AG04449 (cell line): Measurements from ENCODE around the gene TNS1.

Source experiments
- CTCF ChIA-PET: fragments of 350-600 bp; formaldehyde crosslinking; extraction: SDS; loops from one replicate; lab custom pipeline; 2021; ENCODE audit warnings: antibody characterized with exemption; lab: Yijun Ruan, JAX
- POLR2A ChIA-PET: fragments of 400-600, 350-600 bp; formaldehyde crosslinking; extraction: SDS; loops from one replicate; lab custom pipeline; 2020; ENCODE audit warnings: antibody characterized with exemption, inconsistent platforms; lab: Yijun Ruan, JAX
- DNase-seq: peaks from one replicate; pipeline ENCODE4 v3.0.0-alpha.2; 2010; ENCODE audit warnings: low read depth, low spot score
- H3K4me3 ChIP-seq: 2 replicates; pipeline ENCODE4 v1.5.1; 2011; ENCODE audit warnings: low read depth, mild to moderate bottlenecking, control low read depth, low read length
- CTCF ChIP-seq: IDR thresholded peaks from one replicate; pipeline ENCODE4 v1.5.1; 2011; ENCODE audit warnings: mild to moderate bottlenecking, moderate library complexity, low read length, control low read depth, inconsistent platforms; ENCODE audit not compliant: insufficient read depth; ENCODE audit errors: missing control alignments

The TNS1 gene

DNA sequence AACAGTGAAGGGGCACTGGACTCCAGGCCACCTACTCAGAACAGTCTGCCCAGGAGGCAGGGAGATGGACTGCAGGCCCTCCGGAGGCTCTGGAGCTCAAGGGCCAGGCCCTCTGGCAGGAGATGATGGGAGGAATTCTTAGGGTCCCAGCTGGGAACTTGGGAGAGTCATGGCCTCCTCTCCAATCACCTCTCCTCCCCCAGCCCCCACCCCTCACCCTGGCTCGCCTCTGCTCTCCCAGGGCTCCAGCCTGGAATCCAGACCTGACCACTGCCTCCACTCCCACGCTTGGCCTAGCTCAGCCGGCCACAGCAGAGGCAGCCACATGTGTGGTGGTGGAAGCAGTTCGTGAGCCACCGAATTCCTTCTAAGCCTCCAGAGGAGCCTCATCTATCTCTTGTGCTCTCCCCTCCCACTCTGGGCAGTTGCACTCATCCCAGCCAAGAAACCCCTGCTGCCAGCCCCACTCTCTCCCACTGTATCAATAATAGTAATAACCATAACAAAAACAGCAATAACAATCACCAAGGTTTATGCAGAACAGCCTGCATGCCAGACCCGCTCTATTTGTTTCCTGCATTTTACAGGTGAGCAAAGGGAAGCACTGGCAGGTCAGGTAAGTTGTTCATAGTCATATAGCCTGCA, 67.4 kb downstream of the TNS1 start:
- H3K4me3 ChIP-seq = no peak overlapping the region
- TF ChIP-seq CTCF = no peak
- POLR2A ChIA-PET = interaction anchor here (0.7 to 3.8 kb wide), 8 partner anchors 8 to 73 kb away, joined by 3 to 43 read pairs (median 4); partner anchors contain the start of gene TNS1
- CTCF ChIA-PET = interaction anchor here (1.5 to 3.9 kb wide), 3 partner anchors 13 to 54 kb away, joined by 3 to 36 read pairs (median 11); no protein-coding TSS in a partner anchor
- no peak for DNase-seq

DNA sequence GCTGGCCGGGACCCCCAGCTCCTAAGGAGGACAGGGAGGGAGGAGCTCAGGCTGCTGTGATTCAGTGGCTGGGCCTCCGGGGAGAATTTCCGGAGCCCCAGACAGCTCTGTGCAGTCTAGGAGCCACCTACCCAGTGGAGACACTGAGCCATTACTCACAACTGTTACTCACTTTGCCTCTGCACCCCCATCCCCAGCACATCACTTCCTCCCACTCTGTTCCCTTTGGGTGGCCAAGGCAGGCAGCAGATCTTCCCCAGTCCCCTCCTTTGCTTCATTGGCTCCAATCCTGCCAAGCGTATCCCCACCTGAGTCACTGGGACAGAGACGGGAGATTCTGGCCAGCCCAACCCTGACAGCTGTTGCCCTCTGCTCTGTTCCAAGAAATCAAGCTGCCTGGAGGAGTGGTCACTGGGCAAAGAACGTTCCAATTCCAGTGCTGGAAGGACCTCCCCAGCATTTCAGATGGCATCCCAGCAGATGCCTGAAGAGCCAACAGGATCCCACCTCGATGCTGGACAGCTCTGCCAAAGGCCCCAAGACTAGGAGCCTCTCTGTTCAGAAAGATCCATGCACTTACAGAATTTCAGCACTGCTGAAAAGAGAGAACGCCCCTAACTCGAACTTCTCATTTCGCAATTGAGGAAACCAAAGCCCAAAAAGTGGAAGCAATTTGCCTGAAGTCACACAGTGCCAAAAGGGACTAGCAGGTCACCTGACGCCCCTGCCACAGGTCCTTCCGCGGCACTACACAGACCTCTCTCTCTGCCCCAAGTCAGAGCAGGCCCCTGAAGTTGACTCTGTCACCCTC, 68.3 kb downstream of the TNS1 start:
- TF ChIP-seq CTCF = no peak
- ChIA-PET POLR2A (interaction anchor here (1.0 to 3.8 kb wide), 5 partner anchors 9 to 32 kb away, joined by 3 to 43 read pairs (median 14); no protein-coding TSS in a partner anchor), CTCF (interaction anchor here (1.0 to 4.1 kb wide), 11 partner anchors 9 to 149 kb away, joined by 3 to 36 read pairs (median 9); no protein-coding TSS in a partner anchor)
- DNase-seq = peak; percentile 89
- peak overlapping the region; percentile 1 for H3K4me3 ChIP-seq

DNA sequence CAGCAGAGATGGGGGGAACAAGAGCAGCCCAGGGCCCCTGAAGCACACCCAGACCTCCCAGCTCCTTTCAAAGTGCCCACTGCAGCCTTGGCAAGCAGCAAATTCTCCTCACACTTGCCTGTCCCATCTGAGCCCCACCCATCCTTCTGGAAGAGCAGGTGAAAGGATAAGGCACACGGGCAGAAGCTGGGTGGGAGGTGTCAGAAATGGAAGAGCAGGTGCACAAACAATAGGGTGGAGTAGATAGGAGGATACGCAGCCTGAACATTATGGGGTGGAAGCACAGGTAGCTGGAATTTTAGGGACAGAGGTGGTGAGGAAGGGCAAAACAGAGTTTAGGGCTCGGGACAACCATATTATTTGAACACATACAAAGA, 69.2 kb downstream of the TNS1 start:
- ChIA-PET POLR2A (interaction anchor here (0.7 to 3.8 kb wide), 5 partner anchors 9 to 33 kb away, joined by 3 to 43 read pairs (median 14); no protein-coding TSS in a partner anchor), CTCF (interaction anchor here (1.0 to 4.1 kb wide), 14 partner anchors 10 to 148 kb away, joined by 3 to 36 read pairs (median 7); no protein-coding TSS in a partner anchor)
- no peak for TF ChIP-seq CTCF
- no peak for DNase-seq
- no peak overlapping the region; the same call in 1 of the 2 replicates for H3K4me3 ChIP-seq

DNA sequence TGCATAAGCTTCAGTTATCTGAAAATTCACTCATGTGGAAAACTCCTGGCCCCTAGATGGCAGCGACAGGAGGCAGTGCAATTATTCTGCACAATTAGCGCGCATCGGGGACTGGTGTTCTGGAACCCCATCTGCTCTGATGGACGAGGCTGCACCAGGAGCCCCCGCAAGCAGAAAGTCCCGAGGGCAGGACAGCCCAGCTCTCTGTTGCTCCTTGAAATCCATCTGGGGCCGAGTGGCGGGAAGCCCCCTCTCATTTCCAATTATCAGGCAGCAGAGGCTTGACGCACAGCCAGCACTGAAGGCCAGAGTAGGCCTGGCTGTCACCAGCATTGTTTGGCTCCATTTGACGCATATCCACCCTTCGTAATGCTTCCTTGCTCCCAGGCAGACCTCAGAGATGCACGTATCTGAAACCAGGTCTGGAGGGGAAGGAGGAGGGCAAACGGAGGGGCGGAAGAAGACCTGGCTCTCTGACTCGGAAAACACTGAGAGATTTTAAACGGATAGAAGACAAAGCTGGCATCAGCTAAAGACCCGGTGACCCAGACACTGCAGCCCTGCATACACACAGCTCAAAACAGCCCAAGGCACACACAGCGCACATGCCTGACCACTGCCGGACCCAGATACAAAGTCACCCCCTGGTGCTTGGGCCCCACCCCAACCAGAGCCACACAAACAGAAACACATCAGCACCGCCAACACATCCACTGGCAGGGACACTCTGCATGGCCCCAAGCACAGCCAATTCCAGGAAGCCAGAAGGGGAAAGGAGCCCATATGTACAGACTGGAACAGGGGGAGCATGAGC, 69.8 kb downstream of the TNS1 start:
- ChIA-PET POLR2A (interaction anchor here (0.6 to 3.8 kb wide), 4 partner anchors 11 to 313 kb away, joined by 3 to 43 read pairs (median 20); no protein-coding TSS in a partner anchor), CTCF (interaction anchor here (0.7 to 4.1 kb wide), 20 partner anchors 10 to 148 kb away, joined by 3 to 36 read pairs (median 4); partner anchors contain the start of gene RUFY4)
- peak; percentile 14 for TF ChIP-seq CTCF
- no peak overlapping the region for H3K4me3 ChIP-seq
- no peak for DNase-seq

- H3K4me3 ChIP-seq = no peak overlapping the region
- ChIA-PET CTCF (interaction anchor here (0.7 to 4.1 kb wide), 19 partner anchors 10 to 147 kb away, joined by 3 to 36 read pairs (median 4); partner anchors contain the start of gene RUFY4), POLR2A (interaction anchor here (3.6 to 3.8 kb wide), 2 partner anchors 11 to 12 kb away, joined by 36 to 43 read pairs; no protein-coding TSS in a partner anchor)
- TF ChIP-seq CTCF = no peak
- DNase-seq = no peak
Observed at GRCh38 chr2:217931846-217932560, 70.8 kb downstream of the TNS1 start.
